Measurements from ENCODE around the gene ARHGAP32.

ARHGAP32 gene

GRCh38 chr11:128924510-128925249, 267.4 kb downstream of the ARHGAP32 start:
- peaks cover 13% of the 10 kb centered on the region; the same call in 1 of the 2 replicates for H3K27me3 ChIP-seq (ENCODE audit: control insufficient read depth, low read length)
- no peak overlapping the region for H3K27ac ChIP-seq (ENCODE audit: low read depth, low read length)
- no peaks in the 10 kb centered on the region for H4K20me1 ChIP-seq (ENCODE audit: control insufficient read depth, insufficient read depth, low read depth, low read length)

GRCh38 chr11:128924104-128924503, 268.0 kb downstream of the ARHGAP32 start:
- Histone ChIP-seq H3K27ac (ENCODE audit: low read depth, low read length) (no peak overlapping the region), H3K79me2 (ENCODE audit: control insufficient read depth, low read length) (no peaks in the 10 kb centered on the region), H3K9me3 (ENCODE audit: control insufficient read depth, insufficient read depth, low read length) (no peaks in the 10 kb centered on the region), H3K4me3 (ENCODE audit: low read length) (no peak overlapping the region), H3K36me3 (ENCODE audit: control insufficient read depth, low read length) (no peaks in the 10 kb centered on the region), H3K4me2 (ENCODE audit: low read length) (no peak overlapping the region), H3K4me1 (ENCODE audit: control insufficient read depth, low read length) (no peaks in the 10 kb centered on the region), H3F3A (ENCODE audit: control insufficient read depth, insufficient read depth) (no peaks in the 10 kb centered on the region), H3K27me3 (ENCODE audit: control insufficient read depth, low read length) (peaks cover 13% of the 10 kb centered on the region; the same call in 1 of the 2 replicates), H4K20me1 (ENCODE audit: control insufficient read depth, insufficient read depth, low read depth, low read length) (no peaks in the 10 kb centered on the region), H3K9me2 (replicated peaks; ENCODE audit: control insufficient read depth, low read length) (no peaks in the 10 kb centered on the region)
- TF ChIP-seq CTCF (IDR thresholded peaks at IDR 0.05; ENCODE audit: low read depth, low read length, poor library complexity, severe bottlenecking) (no peak), EZH2phosphoT487 (IDR thresholded peaks at IDR 0.05; ENCODE audit: borderline replicate concordance, low read length) (no peak)

More at GRCh38 chr11:128924510-128925249, 267.4 kb downstream of the ARHGAP32 start:
- Histone ChIP-seq H3K79me2 (ENCODE audit: control insufficient read depth, low read length) (no peaks in the 10 kb centered on the region), H3F3A (ENCODE audit: control insufficient read depth, insufficient read depth) (no peaks in the 10 kb centered on the region), H3K9me3 (ENCODE audit: control insufficient read depth, insufficient read depth, low read length) (no peaks in the 10 kb centered on the region), H3K4me1 (ENCODE audit: control insufficient read depth, low read length) (no peaks in the 10 kb centered on the region), H3K36me3 (ENCODE audit: control insufficient read depth, low read length) (no peaks in the 10 kb centered on the region), H3K4me3 (ENCODE audit: low read length) (no peak overlapping the region), H3K4me2 (ENCODE audit: low read length) (no peak overlapping the region), H3K9me2 (replicated peaks; ENCODE audit: control insufficient read depth, low read length) (no peaks in the 10 kb centered on the region)
- no peak for TF ChIP-seq EZH2phosphoT487 (IDR thresholded peaks at IDR 0.05; ENCODE audit: borderline replicate concordance, low read length)
- TF ChIP-seq CTCF (IDR thresholded peaks at IDR 0.05; ENCODE audit: low read depth, low read length, poor library complexity, severe bottlenecking): no peak

- no peak overlapping the region for H3K4me2 ChIP-seq (ENCODE audit: low read length)
- H3K36me3 ChIP-seq (ENCODE audit: control insufficient read depth, low read length): no peaks in the 10 kb centered on the region
- H3K79me2 ChIP-seq (ENCODE audit: control insufficient read depth, low read length): no peaks in the 10 kb centered on the region
- no peak overlapping the region for H3K4me3 ChIP-seq (ENCODE audit: low read length)
- peaks cover 16% of the 10 kb centered on the region; the same call in 1 of the 2 replicates for H3K27me3 ChIP-seq (ENCODE audit: control insufficient read depth, low read length)
- no peaks in the 10 kb centered on the region for H3K4me1 ChIP-seq (ENCODE audit: control insufficient read depth, low read length)
- no peak overlapping the region for H3K27ac ChIP-seq (ENCODE audit: low read depth, low read length)
- no peaks in the 10 kb centered on the region for H3K9me3 ChIP-seq (ENCODE audit: control insufficient read depth, insufficient read depth, low read length)
- H4K20me1 ChIP-seq (ENCODE audit: control insufficient read depth, insufficient read depth, low read depth, low read length): no peaks in the 10 kb centered on the region
- TF ChIP-seq EZH2phosphoT487 (IDR thresholded peaks at IDR 0.05; ENCODE audit: borderline replicate concordance, low read length) (no peak), CTCF (IDR thresholded peaks at IDR 0.05; ENCODE audit: low read depth, low read length, poor library complexity, severe bottlenecking) (no peak)
- H3F3A ChIP-seq (ENCODE audit: control insufficient read depth, insufficient read depth): no peaks in the 10 kb centered on the region
- H3K9me2 ChIP-seq (replicated peaks; ENCODE audit: control insufficient read depth, low read length): no peaks in the 10 kb centered on the region
Measured at GRCh38 chr11:128921793-128922192, 270.3 kb downstream of the ARHGAP32 start.

Data from DOHH2 (cell line).